ENCODE measurements around the gene SPON1. TPM values are rescaled to one million over a fixed set of nuclear protein-coding genes. Genes with fewer than 3 reads are reported as not detected.

SPON1 gene
- total and polyA plus RNA-seq, 2 of the 8 experiments (the other 6 are each of a cell fraction or from before 2014, with no cell fraction given), result 1.5 to 5.4 TPM

DNA sequence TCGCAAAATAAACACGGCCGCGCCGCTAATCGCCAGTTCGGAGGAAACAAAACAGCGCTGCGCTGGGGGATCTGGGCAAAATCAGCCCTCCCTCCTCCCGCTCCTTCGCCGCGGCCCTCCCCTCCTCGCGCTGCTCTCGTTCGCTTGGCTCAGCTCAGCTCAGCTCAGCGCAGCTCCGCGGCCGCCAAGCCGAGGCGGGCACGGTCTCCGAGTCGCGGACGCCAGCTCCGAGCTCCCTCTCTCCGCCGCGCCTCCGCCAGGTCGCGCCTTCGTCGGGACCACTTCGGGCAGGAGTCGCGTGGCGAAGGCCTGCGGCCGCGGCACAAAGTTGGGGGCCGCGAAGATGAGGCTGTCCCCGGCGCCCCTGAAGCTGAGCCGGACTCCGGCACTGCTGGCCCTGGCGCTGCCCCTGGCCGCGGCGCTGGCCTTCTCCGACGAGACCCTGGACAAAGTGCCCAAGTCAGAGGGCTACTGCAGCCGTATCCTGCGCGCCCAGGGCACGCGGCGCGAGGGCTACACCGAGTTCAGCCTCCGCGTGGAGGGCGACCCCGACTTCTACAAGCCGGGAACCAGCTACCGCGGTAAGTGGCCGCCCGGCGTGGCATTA is at the start of gene SPON1 (continued):
- peak in 1 of 2 experiments; percentile 0; a peak in 1 of 4 replicates for TF ChIP-seq RAD21 (IDR thresholded peaks at IDR 0.05 in 1 of 2, conservative IDR thresholded peaks at IDR 0.05 in 1 of 2; ENCODE audit: low read depth in 2 of 2, low read length in 2 of 2)
- TF ChIP-seq, protein P1, sequence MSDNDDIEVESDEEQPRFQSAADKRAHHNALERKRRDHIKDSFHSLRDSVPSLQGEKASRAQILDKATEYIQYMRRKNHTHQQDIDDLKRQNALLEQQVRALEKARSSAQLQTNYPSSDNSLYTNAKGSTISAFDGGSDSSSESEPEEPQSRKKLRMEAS (IDR thresholded peaks at IDR 0.05), result peak; percentile 86
- TF ChIP-seq YY1 (IDR thresholded peaks at IDR 0.05; ENCODE audit: low read depth, low read length), result no peak
- TF ChIP-seq FOSL1 (IDR thresholded peaks at IDR 0.05; ENCODE audit: insufficient read depth, low read depth, low read length), result no peak
- 0 out of 2 replicates have a peak, but pooled peaks have one; percentile 16 for TF ChIP-seq TAF1 (IDR thresholded peaks at IDR 0.05; ENCODE audit: low read depth, low read length)
